Tibial nerve (tissue), 4 donors: ENCODE measurements around the gene ABCC8.

Experiments used
- CTCF ChIP-seq, 5 experiments: fragments of 200-600 bp in 3 of 5; fragments of 450-650 bp in 2 of 5; sonication (generic) in 3 of 5; IDR thresholded peaks; one replicate each; pipeline ENCODE4 v1.5.1; 2016 to 2019; ENCODE audit warnings: antibody characterized with exemption in 5 of 5, mild to moderate bottlenecking in 3 of 5, moderate library complexity in 2 of 5
- EP300 ChIP-seq, 2 donors: sonication (generic); formaldehyde crosslinking; IDR thresholded peaks; one replicate each; pipeline ENCODE4 v1.6.1; 2017; ENCODE audit warnings: antibody characterized with exemption in 2 of 2, mild to moderate bottlenecking in 1 of 2
- POLR2A ChIP-seq, 2 donors: fragments of 450-650 bp; IDR thresholded peaks; one replicate each; pipeline ENCODE4 v1.6.1; 2017; ENCODE audit warnings: antibody characterized with exemption in 2 of 2, mild to moderate bottlenecking in 2 of 2, moderate library complexity in 2 of 2

- no peak for TF ChIP-seq CTCF (IDR thresholded peaks at IDR 0.05)
- no peak for TF ChIP-seq POLR2A (IDR thresholded peaks at IDR 0.05)
- TF ChIP-seq EP300 (IDR thresholded peaks at IDR 0.05) = no peak
Observed at GRCh38 chr11:17385926-17386325, 90.7 kb downstream of the ABCC8 start.
